Measurements from ENCODE around the gene FGD1.
A peak's percentile ranks its signal among the peaks of the same experiment; 100 is the strongest.

The FGD1 gene

GRCh38 chrX:54470054-54470760 is 25.8 kb downstream of the FGD1 start:
- DNase-seq, result no peak

GRCh38 chrX:54452920-54453319 is 43.1 kb downstream of the FGD1 start:
- no peak for DNase-seq

GRCh38 chrX:54449929-54450328 is 46.1 kb downstream of the FGD1 start:
- no peak for DNase-seq

- no peak for DNase-seq
Measured at GRCh38 chrX:54447461-54447860, 48.6 kb downstream of the FGD1 start.

DNA sequence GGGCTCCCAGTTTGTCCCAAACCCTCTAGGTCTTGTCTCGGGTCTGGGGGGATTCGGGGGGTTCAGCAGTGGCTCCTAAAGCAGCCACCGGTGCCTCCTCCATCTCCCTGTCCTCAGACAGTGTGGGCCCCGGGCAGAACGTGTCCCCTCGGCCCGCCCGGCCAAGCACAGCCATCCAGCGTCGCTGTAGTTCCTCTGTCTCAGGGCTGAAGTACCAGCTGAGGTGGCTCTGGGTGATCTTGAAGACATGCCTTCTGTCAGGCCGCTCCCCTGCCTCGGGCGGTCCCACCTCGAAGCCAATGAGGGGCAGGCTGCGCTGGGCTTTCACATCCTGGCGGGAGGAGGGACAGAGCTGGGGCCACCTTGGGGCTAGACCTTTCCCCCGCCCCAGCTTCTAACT is 50.0 kb downstream of the FGD1 start:
- no peak for DNase-seq

GRCh38 chrX:54444752-54445151 is 51.3 kb downstream of the FGD1 start:
- no peak for DNase-seq

- DNase-seq, result no peak
Measured at GRCh38 chrX:54442790-54443189, 53.2 kb downstream of the FGD1 start.

DNA sequence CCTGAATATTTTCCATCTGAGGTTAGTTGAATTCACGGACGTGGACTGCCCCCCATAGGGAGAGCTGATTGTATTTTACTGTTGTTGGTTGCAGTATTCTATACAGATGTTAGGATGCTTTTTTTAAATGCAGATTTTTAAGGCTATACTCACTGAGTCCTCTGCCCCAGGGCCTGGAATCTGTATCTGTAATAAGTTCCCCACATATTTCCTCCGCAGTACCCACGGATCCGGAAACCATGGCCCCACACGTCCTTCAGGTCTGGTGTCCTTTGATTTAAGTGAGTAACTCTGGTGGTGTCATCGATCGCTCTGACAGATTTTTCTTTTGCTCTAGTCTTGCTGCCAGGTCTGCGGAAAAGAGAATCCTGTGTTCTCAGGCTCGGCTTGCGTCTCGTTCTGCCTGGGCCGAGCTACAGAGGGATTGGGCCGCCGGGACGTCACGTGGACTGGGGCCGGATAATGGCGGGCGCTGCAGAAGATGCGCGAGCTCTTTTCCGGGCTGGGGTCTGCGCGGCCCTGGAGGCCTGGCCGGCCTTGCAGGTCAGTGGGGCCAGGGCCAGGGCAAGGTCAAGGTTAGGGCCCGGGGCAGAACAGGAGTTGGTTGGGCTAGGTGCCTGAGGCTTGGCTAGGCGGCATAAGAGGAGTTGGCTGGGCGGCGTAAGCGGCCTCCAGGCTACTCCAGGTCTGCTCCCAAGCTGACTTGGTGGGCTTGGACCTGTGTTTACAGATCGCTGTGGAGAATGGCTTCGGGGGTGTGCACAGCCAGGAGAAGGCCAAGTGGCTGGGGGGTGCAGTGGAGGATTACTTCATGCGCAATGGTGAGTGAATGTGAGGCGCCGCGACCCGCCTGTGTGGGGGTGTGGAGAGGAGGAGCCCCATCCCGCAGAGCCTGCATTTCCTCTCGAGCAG is 55.8 kb downstream of the FGD1 start, which contains the start of gene TSR2:
Gene TSR2 (plus strand): TSS at position 445 of the 912 bp plus-strand sequence. CDS start 18 bp downstream, at position 463.
- peak; percentile 77 for DNase-seq

GRCh38 chrX:54435121-54435520 is 60.9 kb downstream of the FGD1 start:
- no peak for DNase-seq

GRCh38 chrX:54430519-54430918 is 65.5 kb downstream of the FGD1 start:
- no peak for DNase-seq

- no peak for DNase-seq
Measured at GRCh38 chrX:54427837-54428424, 68.1 kb downstream of the FGD1 start.

DNA sequence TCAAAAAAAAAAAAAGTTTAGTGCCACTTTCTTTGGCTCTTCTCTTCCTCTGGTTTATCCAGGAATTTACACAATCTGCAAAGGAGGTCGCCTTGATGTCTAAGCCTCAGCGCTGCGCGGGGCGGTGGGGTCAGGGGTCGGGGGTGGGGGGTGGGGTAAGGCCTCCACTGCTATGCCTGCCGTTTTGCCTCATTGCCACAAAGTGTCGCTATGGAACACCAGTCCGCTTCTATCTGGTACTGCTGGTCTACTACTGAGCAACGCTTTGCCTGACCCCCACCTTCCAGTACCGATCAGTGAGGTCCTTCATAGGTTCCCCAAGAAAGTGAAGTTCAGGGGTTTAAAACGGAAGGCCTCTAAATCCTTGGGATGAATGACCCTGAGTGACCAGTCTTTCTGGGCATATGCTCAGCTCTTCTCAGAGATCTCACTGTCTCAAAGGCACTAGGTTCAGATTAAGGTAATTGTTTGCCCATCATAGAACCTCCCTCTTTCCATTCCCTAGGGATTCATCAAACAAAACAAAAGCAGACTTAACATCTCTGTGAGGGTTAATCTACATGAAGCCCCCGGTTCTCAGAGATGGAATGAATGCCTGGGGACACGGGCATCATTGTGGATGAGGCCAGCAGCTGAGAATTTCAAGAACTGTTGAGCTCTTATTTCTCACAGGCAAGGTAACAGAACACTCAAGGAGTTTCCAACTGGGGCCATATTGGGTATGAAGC is 72.7 kb downstream of the FGD1 start:
- DNase-seq, result peak; percentile 15

DNA sequence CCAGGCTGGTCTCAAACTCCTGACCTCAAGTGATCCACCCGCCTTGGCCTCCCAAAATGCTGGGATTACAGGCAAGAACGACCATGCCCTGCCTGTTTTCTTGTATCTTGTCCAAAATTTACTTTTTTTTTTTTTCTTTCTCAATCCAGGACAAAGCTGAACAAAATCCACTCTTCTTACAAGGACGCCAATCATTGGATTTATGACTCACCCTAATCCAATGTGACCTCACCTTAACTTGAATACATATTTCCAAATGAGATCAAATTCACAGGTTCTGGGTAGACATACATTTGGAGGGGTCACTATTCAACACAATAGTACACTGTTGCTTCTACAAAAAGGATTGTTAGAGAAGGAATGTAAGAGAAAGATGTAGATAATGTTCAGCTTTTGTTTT is 73.9 kb downstream of the FGD1 start:
- DNase-seq, result no peak

- no peak for DNase-seq
Measured at GRCh38 chrX:54419559-54420302, 76.3 kb downstream of the FGD1 start.

GRCh38 chrX:54416965-54417364 is 79.1 kb downstream of the FGD1 start:
- DNase-seq, result no peak

DNA sequence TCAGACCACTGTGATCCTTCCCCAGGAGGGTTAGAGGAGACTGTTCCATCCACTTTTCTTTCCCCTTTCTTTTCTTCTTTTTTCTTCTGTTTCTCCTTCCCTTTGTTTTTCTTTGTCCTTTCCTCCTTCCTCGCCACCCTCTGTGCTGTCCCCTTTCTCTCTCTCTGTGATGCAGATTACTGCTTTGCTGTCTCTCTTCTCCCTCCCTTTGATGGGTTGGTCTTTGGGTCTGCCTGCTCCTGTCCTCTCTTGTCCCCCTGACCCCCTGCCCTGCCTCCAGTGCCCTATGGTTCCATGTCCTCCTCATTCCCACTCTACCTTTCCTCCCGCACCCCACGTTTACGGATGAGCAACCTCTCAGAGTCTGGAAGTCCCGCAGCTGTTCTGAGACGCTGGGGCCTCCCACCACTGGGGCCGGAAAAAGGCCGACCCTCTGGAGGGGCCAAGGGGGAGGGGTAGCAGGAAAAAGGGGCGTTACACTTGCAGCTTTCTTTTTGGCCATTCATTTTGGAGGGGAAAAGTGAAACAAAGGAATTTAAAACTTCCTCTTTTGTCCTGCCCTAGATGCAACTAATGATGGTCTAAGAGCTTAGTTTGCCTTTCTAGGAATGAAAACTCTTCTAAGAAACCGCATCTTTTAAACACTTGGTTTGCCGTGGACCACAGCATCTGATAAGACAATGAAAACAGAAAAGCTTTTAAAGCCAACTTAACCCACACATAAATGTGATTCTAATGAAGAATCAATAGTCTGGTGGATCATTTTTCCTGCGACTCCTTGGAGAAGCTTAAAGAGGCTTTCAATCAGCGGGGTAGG is 80.3 kb downstream of the FGD1 start:
- no peak for DNase-seq

DNA sequence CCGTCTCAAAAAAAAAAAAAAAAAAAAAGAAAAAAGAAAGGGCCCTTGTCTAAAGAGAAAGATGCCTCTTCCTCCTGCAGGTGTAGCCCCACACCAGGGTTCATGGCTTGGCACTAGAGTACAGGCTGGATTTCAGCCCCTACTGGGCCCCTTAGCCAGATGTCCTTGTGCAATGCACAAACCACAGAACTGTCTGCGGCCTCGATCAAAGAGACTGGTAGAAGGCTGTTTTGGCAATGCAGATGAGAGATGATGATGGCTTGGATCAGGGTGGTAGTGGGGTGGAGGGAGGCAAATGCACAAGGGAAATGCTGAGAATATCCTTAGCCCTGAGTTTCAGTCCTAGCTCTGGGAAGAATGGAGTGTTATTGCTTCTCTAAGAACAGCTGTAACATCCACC is 82.3 kb downstream of the FGD1 start:
- no peak for DNase-seq

- no peak for DNase-seq
Measured at GRCh38 chrX:54411732-54412131, 84.3 kb downstream of the FGD1 start.

GRCh38 chrX:54407266-54407665 is 88.8 kb downstream of the FGD1 start:
- DNase-seq, result no peak

- DNase-seq, result no peak
Measured at GRCh38 chrX:54397113-54397512, 98.9 kb downstream of the FGD1 start.

Measured in CD4-positive, alpha-beta T cell treated with Interleukin-6 for 4 hours (primary cell).